Ovary (tissue), 9 donors: ENCODE data around the gene GSTO1. TPM values are rescaled to one million over a fixed set of nuclear protein-coding genes. Genes with fewer than 3 reads are reported as not detected.

Experiments used
- DNase-seq, 5 donors: peaks; one replicate each; pipeline ENCODE4 v3.0.0-alpha.2; 2019 to 2020
- H3K27ac ChIP-seq, 2 donors: fragments of 200-600 bp; one replicate each; pipeline versions ENCODE4 v1.5.1 to v1.8.0; 2019 to 2022
- H3K27me3 ChIP-seq: fragments of 200-600 bp; one replicate; pipeline ENCODE4 v1.8.0; 2022
- H3K36me3 ChIP-seq: fragments of 200-600 bp; sonication (generic); one replicate; pipeline ENCODE4 v1.5.1; 2019
- H3K4me1 ChIP-seq: one replicate; pipeline ENCODE4 v1.8.1; 2013; ENCODE audit warnings: mild to moderate bottlenecking, moderate library complexity; ENCODE audit not compliant: insufficient read depth
- H3K4me3 ChIP-seq: fragments of 200-600 bp; sonication (generic); one replicate; pipeline ENCODE4 v1.5.1; 2017
- H3K9me3 ChIP-seq, 2 donors: fragments of 200-600 bp in 1 of 2; sonication (generic) in 1 of 2; one replicate each; pipeline versions ENCODE4 v1.5.1 to v1.8.1; 2013 to 2019; ENCODE audit warnings: mild to moderate bottlenecking in 1 of 2, moderate library complexity in 1 of 2
- CTCF ChIP-seq, 3 donors: fragments of 450-650 bp in 2 of 3; fragments of 200-600 bp in 1 of 3; IDR thresholded peaks; one replicate each; pipeline versions ENCODE4 v1.5.1 to v1.8.0; 2016 to 2022; ENCODE audit warnings: antibody characterized with exemption in 3 of 3, mild to moderate bottlenecking in 1 of 3
- EP300 ChIP-seq: sonication (generic); formaldehyde crosslinking; IDR thresholded peaks from one replicate; pipeline ENCODE4 v1.6.1; 2017; ENCODE audit warnings: antibody characterized with exemption
- POLR2A ChIP-seq: fragments of 450-650 bp; IDR thresholded peaks from one replicate; pipeline ENCODE4 v1.6.1; 2017; ENCODE audit warnings: antibody characterized with exemption, mild to moderate bottlenecking, moderate library complexity
- WGBS, 3 donors: extraction: QIAGEN DNeasy Blood & Tissue Kit in 1 of 3; methylation state at CpG; one replicate each; pipeline versions ENCODE4 v1.1.5 to v1.1.7; 2013 to 2017; 5-methylcytosine and 5-hydroxymethylcytosine counted together
- intact Hi-C, 4 donors: fragments of 100-400 bp; cut with DNase I; formaldehyde crosslinking; loops; one replicate each; pipeline versions ENCODE4 v1.11.0 to v1.15.1; 2022 to 2023
- polyA plus RNA-seq, 2 donors: library from polyadenylated mRNA; stranded (reverse); fragments of 200-250 nt in 1 of 2; fragments of 350-450 nt in 1 of 2; fragmentation: Illumina TruSeq in 1 of 2; extraction: RNeasy Lipid Tissue Mini Kit (QIAGEN cat#74804) in 1 of 2; gene quantifications; one replicate each; pipeline ENCODE4 v1.2.3, GENCODE V29; 2013 to 2014
- total RNA-seq, 7 donors: library from RNA; depleted of rRNA in 2 of 7; stranded (reverse); fragments of >200 nt in 2 of 7; fragmentation: NEBNext Ultra II Directional in 3 of 7; extraction: Animal tissue kit (Norgen Biotek cat#: 25700) in 3 of 7; gene quantifications; one replicate each; pipeline versions ENCODE4 v1.1.0 to v1.2.4, GENCODE V29; 2016 to 2023
- donor health status: DM: no; HTN: no; CAD: no; lungs with moderate emphysema.
- donor health status: DM: no; HTN: no; CAD: no.
- donor health status: Bipolar disorder and iron deficiency.
- donor health status: DM: yes; HTN: yes; CAD: no.
- donor health status: DM: no; HTN: no; CAD: no.
- donor health status: DM: yes; HTN: yes; CAD: no.

The GSTO1 gene
- total and polyA plus RNA-seq, 9 donors = 58.7 to 125 (median 91.0) TPM

- no peak overlapping the region for H3K27ac ChIP-seq
- H3K36me3 ChIP-seq = no peaks in the 10 kb centered on the region
- no peaks in the 10 kb centered on the region for H3K27me3 ChIP-seq
- no peak overlapping the region for H3K4me3 ChIP-seq
- H3K4me1 ChIP-seq = no peaks in the 10 kb centered on the region
- no peak for TF ChIP-seq CTCF (IDR thresholded peaks at IDR 0.05)
- TF ChIP-seq POLR2A = no peak
- no peak for TF ChIP-seq EP300
- 84 to 90% (median 85%) methylated on average over 2 of the region's 2 CpGs for WGBS, 3 donors
- intact Hi-C loops = no loop called here
- no peak for DNase-seq
- no peaks in the 10 kb centered on the region for H3K9me3 ChIP-seq
Measured at GRCh38 chr10:104277785-104278184, 23.1 kb downstream of the GSTO1 start.

GRCh38 chr10:104279550-104280259, 25.0 kb downstream of the GSTO1 start:
- DNase-seq = no peak
- Histone ChIP-seq H3K4me3 (no peak overlapping the region), H3K4me1 (no peaks in the 10 kb centered on the region), H3K9me3 (no peaks in the 10 kb centered on the region), H3K27ac (no peak overlapping the region), H3K36me3 (no peaks in the 10 kb centered on the region), H3K27me3 (no peaks in the 10 kb centered on the region)
- 82 to 94% (median 85%) methylated on average over 3 of the region's 3 CpGs for WGBS, 3 donors
- intact Hi-C loops = no loop called here
- no peak for TF ChIP-seq EP300

- TF ChIP-seq POLR2A (no peak), CTCF (IDR thresholded peaks at IDR 0.05) (no peak), EP300 (no peak)
- DNase-seq = no peak
- Histone ChIP-seq H3K27ac (no peak overlapping the region), H3K4me3 (no peak overlapping the region), H3K36me3 (no peaks in the 10 kb centered on the region), H3K9me3 (no peaks in the 10 kb centered on the region), H3K27me3 (no peaks in the 10 kb centered on the region), H3K4me1 (no peaks in the 10 kb centered on the region)
- intact Hi-C loops = no loop called here
- WGBS, 3 donors = 81 to 86% (median 84%) methylated on average over 3 of the region's 3 CpGs
Measured at GRCh38 chr10:104281694-104282093, 27.0 kb downstream of the GSTO1 start.

- H3K27ac ChIP-seq = no peak overlapping the region
- TF ChIP-seq POLR2A (no peak), CTCF (IDR thresholded peaks at IDR 0.05) (no peak), EP300 (no peak)
- intact Hi-C loops = no loop called here
- no peak for DNase-seq
- no peak overlapping the region for H3K4me3 ChIP-seq
- no peaks in the 10 kb centered on the region for H3K27me3 ChIP-seq
- H3K9me3 ChIP-seq = no peaks in the 10 kb centered on the region
- H3K4me1 ChIP-seq = no peaks in the 10 kb centered on the region
- no peaks in the 10 kb centered on the region for H3K36me3 ChIP-seq
- WGBS, 3 donors = 78 to 83% (median 81%) methylated on average over 7 of the region's 7 CpGs
Measured at GRCh38 chr10:104284846-104285245, 30.2 kb downstream of the GSTO1 start.

- no peak overlapping the region for H3K27ac ChIP-seq
- intact Hi-C loops = no loop called here
- TF ChIP-seq CTCF (IDR thresholded peaks at IDR 0.05) (no peak), EP300 (no peak), POLR2A (no peak)
- H3K4me3 ChIP-seq = no peak overlapping the region
- H3K9me3 ChIP-seq = no peaks in the 10 kb centered on the region
- no peaks in the 10 kb centered on the region for H3K36me3 ChIP-seq
- DNase-seq = no peak
- H3K27me3 ChIP-seq = no peaks in the 10 kb centered on the region
- H3K4me1 ChIP-seq = peaks cover 2% of the 10 kb centered on the region
- 74 to 83% (median 80%) methylated on average over 2 of the region's 2 CpGs for WGBS, 3 donors
Measured at GRCh38 chr10:104286939-104287338, 32.2 kb downstream of the GSTO1 start.
